Measurements from ENCODE around the gene SH3D19.

DNA sequence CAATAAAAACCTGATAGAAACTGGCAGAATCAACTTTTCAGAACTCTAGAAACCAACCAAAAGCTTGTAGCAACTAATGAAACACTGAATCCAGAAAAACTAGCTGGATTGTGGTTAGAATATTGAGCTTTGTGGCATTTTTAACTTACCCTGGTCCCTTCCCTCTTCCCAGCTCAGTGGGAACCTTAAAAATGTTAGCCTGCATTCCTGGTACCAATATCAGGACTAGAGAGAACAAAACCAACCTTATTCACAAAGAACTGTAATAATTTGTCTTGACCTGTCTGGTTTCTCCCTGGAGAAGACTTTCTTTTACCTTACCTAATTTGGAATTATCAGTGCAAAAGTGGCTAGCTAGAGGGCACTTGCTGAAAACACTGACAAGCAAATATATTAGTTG, 21.2 kb downstream of the SH3D19 start:
- no peak for TF ChIP-seq CTCF (IDR thresholded peaks at IDR 0.05 in 4 of 5, conservative IDR thresholded peaks at IDR 0.05 in 1 of 5)
- no peak for TF ChIP-seq POLR2A (IDR thresholded peaks at IDR 0.05)
